Thyroid gland (tissue), 4 donors: ENCODE results near the gene MAPK4. TPM values are rescaled to one million over a fixed set of nuclear protein-coding genes. Genes with fewer than 3 reads are reported as not detected.

Source experiments
- DNase-seq, 2 donors: peaks; one replicate each; pipeline ENCODE4 v3.0.0-alpha.2; 2019
- H3K27ac ChIP-seq, 3 donors: fragments of 200-600 bp; sonication (generic); 1 replicate in 2 of 3; 2 replicates in 1 of 3; pipeline ENCODE4 v1.5.1; 2016 to 2019; ENCODE audit warnings: mild to moderate bottlenecking in 1 of 3, moderate library complexity in 1 of 3
- H3K27me3 ChIP-seq: fragments of 200-600 bp; sonication (generic); one replicate; pipeline ENCODE4 v1.5.1; 2019
- H3K36me3 ChIP-seq, 2 donors: fragments of 200-600 bp; sonication (generic); one replicate each; pipeline ENCODE4 v1.5.1; 2016 to 2019
- H3K4me1 ChIP-seq, 2 donors: fragments of 200-600 bp; sonication (generic); one replicate each; pipeline ENCODE4 v1.5.1; 2017 to 2019
- H3K4me3 ChIP-seq, 3 donors: fragments of 200-600 bp; sonication (generic); replicated peaks in 1 of 3; 1 replicate in 2 of 3; 2 replicates in 1 of 3; pipeline ENCODE4 v1.5.1; 2016; ENCODE audit warnings: mild to moderate bottlenecking in 1 of 3
- H3K9me3 ChIP-seq: fragments of 200-600 bp; sonication (generic); one replicate; pipeline ENCODE4 v1.5.1; 2017
- CTCF ChIP-seq, 6 experiments: fragments of 200-600 bp in 3 of 6; fragments of 450-650 bp in 3 of 6; sonication (generic) in 3 of 6; IDR thresholded peaks; one replicate each; pipeline ENCODE4 v1.5.1; 2016 to 2019; ENCODE audit warnings: antibody characterized with exemption in 6 of 6, mild to moderate bottlenecking in 2 of 6, inconsistent platforms in 1 of 6, moderate library complexity in 1 of 6
- POLR2A ChIP-seq, 2 donors: fragments of 450-650 bp; IDR thresholded peaks; one replicate each; pipeline ENCODE4 v1.6.1; 2017; ENCODE audit warnings: antibody characterized with exemption in 2 of 2, mild to moderate bottlenecking in 2 of 2, moderate library complexity in 1 of 2
- WGBS, 2 donors: methylation state at CpG; one replicate each; pipeline ENCODE4 v1.1.5; 2017; 5-methylcytosine and 5-hydroxymethylcytosine counted together
- intact Hi-C: fragments of 100-400 bp; cut with DNase I; formaldehyde crosslinking; loops from one replicate; pipeline ENCODE4 v1.15.1; 2023
- total RNA-seq, 4 donors: library from RNA; depleted of rRNA; stranded (reverse); fragments of >200 nt; gene quantifications; one replicate each; pipeline ENCODE4 v1.2.3, GENCODE V29; 2016

Gene MAPK4
- total RNA-seq, 4 donors from 2014 or later: 3.5 to 17.9 (median 11.4) TPM

GRCh38 chr18:50694147-50694546, 134.3 kb downstream of the MAPK4 start:
- Histone ChIP-seq H3K36me3 (no peaks in the 10 kb centered on the region), H3K9me3 (no peaks in the 10 kb centered on the region), H3K27ac (no peak overlapping the region), H3K27me3 (no peaks in the 10 kb centered on the region), H3K4me1 (peaks cover 0 to 7% of the 10 kb centered on the region in 2 donors), H3K4me3 (no peak overlapping the region)
- intact Hi-C loops: no loop called here
- no peak for DNase-seq
- no peak for TF ChIP-seq CTCF (IDR thresholded peaks at IDR 0.05)
- no peak for TF ChIP-seq POLR2A (IDR thresholded peaks at IDR 0.05)
- WGBS, 2 donors: 73 to 76% methylated on average over 4 of the region's 4 CpGs

GRCh38 chr18:50695431-50696176, 135.7 kb downstream of the MAPK4 start:
- WGBS, 2 donors: 86 to 87% methylated on average over 10 of the region's 10 CpGs
- DNase-seq: no peak
- Histone ChIP-seq H3K36me3 (no peaks in the 10 kb centered on the region), H3K4me3 (no peak overlapping the region), H3K9me3 (no peaks in the 10 kb centered on the region), H3K4me1 (peaks cover 0 to 7% of the 10 kb centered on the region in 2 donors), H3K27me3 (no peaks in the 10 kb centered on the region), H3K27ac (no peak overlapping the region)
- TF ChIP-seq CTCF (IDR thresholded peaks at IDR 0.05): no peak
- TF ChIP-seq POLR2A (IDR thresholded peaks at IDR 0.05): no peak
- intact Hi-C loops: no loop called here

GRCh38 chr18:50696436-50696835, 136.5 kb downstream of the MAPK4 start:
- 64 to 66% methylated on average over 7 of the region's 7 CpGs for WGBS, 2 donors
- peaks cover 0 to 7% of the 10 kb centered on the region in 2 donors for H3K4me1 ChIP-seq
- no peak overlapping the region for H3K27ac ChIP-seq
- TF ChIP-seq POLR2A (IDR thresholded peaks at IDR 0.05) (no peak), CTCF (IDR thresholded peaks at IDR 0.05) (no peak)
- no peak for DNase-seq
- H3K27me3 ChIP-seq: no peaks in the 10 kb centered on the region
- H3K4me3 ChIP-seq: no peak overlapping the region
- no peaks in the 10 kb centered on the region for H3K9me3 ChIP-seq
- H3K36me3 ChIP-seq: no peaks in the 10 kb centered on the region
- intact Hi-C loops: no loop called here

GRCh38 chr18:50696929-50697328, 137.0 kb downstream of the MAPK4 start:
- Histone ChIP-seq H3K4me3 (no peak overlapping the region), H3K9me3 (no peaks in the 10 kb centered on the region), H3K4me1 (peaks cover 0 to 7% of the 10 kb centered on the region in 2 donors), H3K27ac (no peak overlapping the region), H3K27me3 (no peaks in the 10 kb centered on the region), H3K36me3 (no peaks in the 10 kb centered on the region)
- TF ChIP-seq CTCF (IDR thresholded peaks at IDR 0.05) (no peak), POLR2A (IDR thresholded peaks at IDR 0.05) (no peak)
- 79 to 80% methylated on average over 4 of the region's 4 CpGs for WGBS, 2 donors
- no peak for DNase-seq
- intact Hi-C loops: no loop called here

- intact Hi-C loops: no loop called here
- WGBS, 2 donors: 92 to 100% methylated on average over 1 of the region's 1 CpG
- no peak for DNase-seq
Observed at GRCh38 chr18:50697509-50697908, 137.6 kb downstream of the MAPK4 start.

More at GRCh38 chr18:50697509-50697908, 137.6 kb downstream of the MAPK4 start:
- Histone ChIP-seq H3K4me1 (peaks cover 0 to 2% of the 10 kb centered on the region in 2 donors), H3K27ac (no peak overlapping the region), H3K27me3 (no peaks in the 10 kb centered on the region), H3K9me3 (no peaks in the 10 kb centered on the region), H3K4me3 (no peak overlapping the region), H3K36me3 (no peaks in the 10 kb centered on the region)
- TF ChIP-seq CTCF (IDR thresholded peaks at IDR 0.05) (no peak), POLR2A (IDR thresholded peaks at IDR 0.05) (no peak)
